ENCODE measurements around the gene DENND1A.

DENND1A gene

DNA sequence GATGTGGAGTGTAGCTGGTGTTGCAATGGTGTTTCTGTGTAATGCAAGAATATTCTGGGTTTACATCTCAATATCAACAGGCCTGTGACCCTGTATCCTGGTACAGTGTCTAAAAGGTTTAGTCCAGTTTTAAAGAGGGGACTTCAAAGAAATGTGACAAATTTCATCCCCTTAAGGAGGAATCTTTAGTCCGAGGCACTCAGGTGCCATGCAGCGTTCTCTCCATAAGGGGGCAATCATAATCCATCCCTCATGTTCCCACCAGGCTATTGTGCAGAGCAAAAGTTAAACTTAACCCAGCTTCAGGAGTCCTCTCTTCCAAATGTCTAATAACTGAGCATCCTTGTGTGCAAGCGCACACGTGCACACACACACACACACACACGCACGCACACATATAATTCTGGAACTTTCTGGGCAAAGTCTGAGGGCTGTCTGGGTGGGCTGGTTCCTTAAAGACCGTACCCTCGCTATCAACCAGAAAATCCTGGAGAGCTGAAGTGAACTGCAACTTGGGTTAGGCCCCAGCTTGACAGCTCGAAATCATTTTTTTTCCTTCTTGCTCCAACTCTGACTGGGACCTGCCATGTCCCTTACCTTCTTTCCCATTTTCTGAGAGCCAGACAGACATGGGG lies 527.9 kb downstream of the DENND1A start:
- TF ChIP-seq REST (IDR thresholded peaks at IDR 0.05; ENCODE audit: insufficient read depth in 1 of 2, low read depth in 2 of 2, low read length in 2 of 2), result no peak
- TF ChIP-seq TAF1 (IDR thresholded peaks at IDR 0.05; ENCODE audit: borderline replicate concordance, insufficient read depth, low read length), result no peak
- TF ChIP-seq FOXP2 (optimal IDR thresholded peaks at IDR 0.05; ENCODE audit: borderline replicate concordance, extremely low read depth, extremely low read length, insufficient read depth), result no peak
- no peak for TF ChIP-seq SIN3A (IDR thresholded peaks at IDR 0.05; ENCODE audit: borderline replicate concordance, insufficient read depth, low read length)
- TF ChIP-seq POLR2AphosphoS5 (IDR thresholded peaks at IDR 0.05; ENCODE audit: low read depth, low read length), result no peak

- TF ChIP-seq TAF1 (IDR thresholded peaks at IDR 0.05; ENCODE audit: borderline replicate concordance, insufficient read depth, low read length), result no peak
- no peak for TF ChIP-seq REST (IDR thresholded peaks at IDR 0.05; ENCODE audit: insufficient read depth in 1 of 2, low read depth in 2 of 2, low read length in 2 of 2)
- no peak for TF ChIP-seq FOXP2 (optimal IDR thresholded peaks at IDR 0.05; ENCODE audit: borderline replicate concordance, extremely low read depth, extremely low read length, insufficient read depth)
- no peak for TF ChIP-seq SIN3A (IDR thresholded peaks at IDR 0.05; ENCODE audit: borderline replicate concordance, insufficient read depth, low read length)
- no peak for TF ChIP-seq POLR2AphosphoS5 (IDR thresholded peaks at IDR 0.05; ENCODE audit: low read depth, low read length)
Observed at GRCh38 chr9:123400926-123401503, 528.9 kb downstream of the DENND1A start.

- no peak for TF ChIP-seq POLR2AphosphoS5 (IDR thresholded peaks at IDR 0.05; ENCODE audit: low read depth, low read length)
Observed at GRCh38 chr9:123399803-123400378, 530.0 kb downstream of the DENND1A start.

DNA sequence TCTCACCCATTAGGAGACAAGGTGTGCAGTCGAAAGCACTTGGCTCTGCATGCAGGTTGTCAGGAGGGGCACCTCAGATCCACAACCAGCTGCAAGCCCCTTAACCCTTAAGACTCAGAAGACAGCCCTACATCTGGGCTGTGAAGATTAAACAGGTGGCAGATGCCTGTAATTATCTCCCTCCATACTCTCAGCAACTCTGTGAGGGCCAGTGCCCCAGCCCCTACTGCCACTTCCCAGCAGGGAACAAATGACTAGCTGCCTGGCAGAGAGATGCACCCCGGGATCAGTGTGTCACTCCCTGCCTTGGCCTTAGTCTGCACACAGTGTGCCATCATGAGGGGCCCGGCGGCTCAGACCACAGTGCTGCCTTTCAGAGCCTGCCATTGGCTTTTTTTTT lies 532.0 kb downstream of the DENND1A start:
- TF ChIP-seq FOXP2 (optimal IDR thresholded peaks at IDR 0.05; ENCODE audit: borderline replicate concordance, extremely low read depth, extremely low read length, insufficient read depth) (no peak), POLR2AphosphoS5 (IDR thresholded peaks at IDR 0.05; ENCODE audit: low read depth, low read length) (no peak), TAF1 (IDR thresholded peaks at IDR 0.05; ENCODE audit: borderline replicate concordance, insufficient read depth, low read length) (no peak), REST (IDR thresholded peaks at IDR 0.05; ENCODE audit: insufficient read depth in 1 of 2, low read depth in 2 of 2, low read length in 2 of 2) (no peak), SIN3A (IDR thresholded peaks at IDR 0.05; ENCODE audit: borderline replicate concordance, insufficient read depth, low read length) (no peak)

DNA sequence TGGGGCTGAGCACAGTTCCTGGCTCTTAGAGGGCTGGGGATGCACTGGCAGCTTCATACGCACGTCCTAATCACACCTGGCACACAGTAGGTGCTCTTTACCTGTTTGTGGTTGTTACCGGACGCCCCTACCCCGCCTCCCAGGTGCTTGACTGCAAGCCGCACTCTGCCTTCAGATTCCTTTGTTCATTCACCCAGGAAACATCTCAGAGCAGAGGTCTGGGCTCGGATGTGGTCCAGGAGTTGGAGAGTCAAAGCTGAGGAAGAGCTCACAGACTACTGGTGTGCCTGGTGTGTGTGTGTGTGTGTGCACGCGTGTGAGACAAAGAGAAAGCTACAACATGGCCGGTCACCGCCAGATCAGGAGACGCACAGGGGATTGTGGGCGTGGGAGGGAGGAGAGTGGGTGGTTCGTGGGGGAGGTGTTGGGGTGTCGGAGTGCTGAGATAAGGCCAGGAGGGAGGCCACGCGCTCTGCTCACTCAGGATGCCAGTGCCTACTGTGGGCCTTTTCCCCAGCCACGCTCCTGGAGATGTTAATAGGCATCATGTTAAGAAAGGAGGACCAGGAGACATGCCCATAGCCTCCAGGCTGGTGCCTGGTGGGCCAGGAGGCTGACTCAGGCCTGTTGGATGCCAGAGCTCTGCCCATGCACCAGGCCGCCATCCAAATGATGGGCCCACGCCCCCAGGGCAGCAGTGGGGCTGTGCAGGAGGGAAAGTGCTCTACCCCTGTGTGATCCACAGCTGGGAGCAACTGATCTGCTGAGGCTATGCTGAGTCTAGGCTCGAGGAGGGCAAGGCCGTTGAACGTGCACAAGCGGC lies 534.0 kb downstream of the DENND1A start:
- TF ChIP-seq REST (IDR thresholded peaks at IDR 0.05; ENCODE audit: insufficient read depth in 1 of 2, low read depth in 2 of 2, low read length in 2 of 2) (no peak), POLR2AphosphoS5 (IDR thresholded peaks at IDR 0.05; ENCODE audit: low read depth, low read length) (no peak), SIN3A (IDR thresholded peaks at IDR 0.05; ENCODE audit: borderline replicate concordance, insufficient read depth, low read length) (no peak), TAF1 (IDR thresholded peaks at IDR 0.05; ENCODE audit: borderline replicate concordance, insufficient read depth, low read length) (no peak), FOXP2 (optimal IDR thresholded peaks at IDR 0.05; ENCODE audit: borderline replicate concordance, extremely low read depth, extremely low read length, insufficient read depth) (no peak)

Measured in PFSK-1 (cell line).